HG03460 (cell line): Measurements from ENCODE around the gene LTBP3.
A peak's percentile ranks its signal among the peaks of the same experiment; 100 is the strongest.
"Not testable (repeated sequence)": the region's sequence is repeated elsewhere in the genome, so short reads cannot be mapped to it uniquely, and the experiment has no call there.

Experiments used
- ATAC-seq: cut with Tn5 transposase; IDR thresholded peaks from one replicate; pipeline ENCODE4 v1.9.1; 2021; ENCODE audit not compliant: unreplicated experiment

Gene LTBP3

GRCh38 chr11:65518941-65519549, 39.1 kb downstream of the LTBP3 start:
- not testable (repeated sequence) for ATAC-seq

GRCh38 chr11:65516135-65516968, 41.8 kb downstream of the LTBP3 start:
- no peak for ATAC-seq

GRCh38 chr11:65512311-65512710, 45.8 kb downstream of the LTBP3 start:
- ATAC-seq, result not testable (repeated sequence)

GRCh38 chr11:65506772-65507505, 51.2 kb downstream of the LTBP3 start:
- ATAC-seq, result peak; percentile 30

- ATAC-seq, result no peak
Measured at GRCh38 chr11:65506290-65506771, 51.8 kb downstream of the LTBP3 start.

GRCh38 chr11:65505466-65506289, 52.5 kb downstream of the LTBP3 start:
- ATAC-seq, result no peak

- ATAC-seq, result no peak
Measured at GRCh38 chr11:65504674-65505465, 53.3 kb downstream of the LTBP3 start.

GRCh38 chr11:65503949-65504673, 54.0 kb downstream of the LTBP3 start:
- ATAC-seq, result no peak

- no peak for ATAC-seq
Measured at GRCh38 chr11:65503368-65503948, 54.7 kb downstream of the LTBP3 start.

GRCh38 chr11:65502555-65503367, 55.4 kb downstream of the LTBP3 start:
- ATAC-seq, result no peak

- no peak for ATAC-seq
Measured at GRCh38 chr11:65502274-65502554, 55.9 kb downstream of the LTBP3 start.

GRCh38 chr11:65501472-65502273, 56.5 kb downstream of the LTBP3 start:
- ATAC-seq, result no peak

- ATAC-seq, result no peak
Measured at GRCh38 chr11:65501186-65501471, 57.0 kb downstream of the LTBP3 start.

GRCh38 chr11:65500387-65501185, 57.6 kb downstream of the LTBP3 start:
- ATAC-seq, result no peak

- ATAC-seq, result no peak
Measured at GRCh38 chr11:65499713-65500386, 58.3 kb downstream of the LTBP3 start.

GRCh38 chr11:65498977-65499712, 59.0 kb downstream of the LTBP3 start, which contains the start of gene MALAT1:
TSS of gene MALAT1 (plus strand) at chr11:65499045.
- ATAC-seq, result peak; percentile 34
